GM06990 (cell line): ENCODE data around the gene TBC1D24.

Experiments used
- DNase-seq: peaks from one replicate; pipeline ENCODE4 v3.0.0-alpha.2; 2011; ENCODE audit not compliant: insufficient read length; ENCODE audit errors: extremely low read depth
- H3K27me3 ChIP-seq: replicated peaks from 2 replicates; pipeline ENCODE4 v1.6.0; 2011; ENCODE audit warnings: low read length; ENCODE audit not compliant: control insufficient read depth, insufficient read depth
- H3K36me3 ChIP-seq: 2 replicates; pipeline ENCODE4 v1.5.1; 2011; ENCODE audit warnings: low read length; ENCODE audit not compliant: control insufficient read depth, insufficient read depth
- H3K4me3 ChIP-seq: replicated peaks from 2 replicates; pipeline ENCODE4 v1.5.1; 2011; ENCODE audit warnings: low read depth, mild to moderate bottlenecking, control low read depth, low read length
- TF ChIP-seq, protein P1 (sequence below): IDR thresholded peaks from 2 replicates; pipeline ENCODE4 v1.5.1; 2011; ENCODE audit warnings: low read length, control low read depth, mild to moderate bottlenecking, inconsistent platforms; ENCODE audit not compliant: insufficient read depth, poor library complexity, severe bottlenecking

Gene TBC1D24

DNA sequence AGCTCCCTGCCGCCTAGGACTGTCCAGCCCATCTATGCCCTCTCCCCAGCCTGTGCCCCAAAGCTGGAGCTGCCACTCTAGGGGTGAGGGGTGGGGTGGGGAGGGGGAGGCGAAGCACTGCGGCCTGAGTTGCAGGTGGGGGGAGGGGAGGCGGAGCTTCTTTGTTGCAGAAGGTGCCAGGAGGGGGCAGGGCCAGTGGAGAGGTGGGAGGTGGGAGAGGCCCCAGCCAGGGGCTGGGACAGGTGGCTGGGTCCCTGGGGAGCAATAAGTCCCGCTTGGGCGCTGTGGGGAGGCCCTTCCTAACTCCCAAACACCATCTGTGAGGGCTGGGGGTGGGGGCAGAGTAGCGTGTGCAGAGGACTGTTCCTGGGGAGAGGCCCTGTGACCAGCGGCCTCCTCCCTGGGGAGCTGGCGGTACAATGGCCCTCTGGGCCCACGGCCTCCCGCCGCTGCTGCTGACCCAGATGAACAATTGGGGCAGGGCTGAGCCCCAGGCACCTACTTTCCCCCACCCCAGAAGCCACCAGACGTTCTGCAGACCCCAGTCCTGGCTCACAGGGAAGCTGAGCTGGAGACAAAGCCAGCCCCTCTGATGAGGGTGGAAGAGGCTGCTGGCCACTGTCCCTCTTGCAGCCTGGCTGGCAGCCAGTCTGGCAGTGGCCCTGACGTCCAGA lies 6.1 kb upstream of the TBC1D24 start:
- Histone ChIP-seq H3K27me3 (no peaks in the 10 kb centered on the region; the same call in 1 of the 2 replicates), H3K4me3 (peak overlapping the region; percentile 61), H3K36me3 (no peaks in the 10 kb centered on the region)
- TF ChIP-seq, protein P1, sequence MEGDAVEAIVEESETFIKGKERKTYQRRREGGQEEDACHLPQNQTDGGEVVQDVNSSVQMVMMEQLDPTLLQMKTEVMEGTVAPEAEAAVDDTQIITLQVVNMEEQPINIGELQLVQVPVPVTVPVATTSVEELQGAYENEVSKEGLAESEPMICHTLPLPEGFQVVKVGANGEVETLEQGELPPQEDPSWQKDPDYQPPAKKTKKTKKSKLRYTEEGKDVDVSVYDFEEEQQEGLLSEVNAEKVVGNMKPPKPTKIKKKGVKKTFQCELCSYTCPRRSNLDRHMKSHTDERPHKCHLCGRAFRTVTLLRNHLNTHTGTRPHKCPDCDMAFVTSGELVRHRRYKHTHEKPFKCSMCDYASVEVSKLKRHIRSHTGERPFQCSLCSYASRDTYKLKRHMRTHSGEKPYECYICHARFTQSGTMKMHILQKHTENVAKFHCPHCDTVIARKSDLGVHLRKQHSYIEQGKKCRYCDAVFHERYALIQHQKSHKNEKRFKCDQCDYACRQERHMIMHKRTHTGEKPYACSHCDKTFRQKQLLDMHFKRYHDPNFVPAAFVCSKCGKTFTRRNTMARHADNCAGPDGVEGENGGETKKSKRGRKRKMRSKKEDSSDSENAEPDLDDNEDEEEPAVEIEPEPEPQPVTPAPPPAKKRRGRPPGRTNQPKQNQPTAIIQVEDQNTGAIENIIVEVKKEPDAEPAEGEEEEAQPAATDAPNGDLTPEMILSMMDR, result no peak
- DNase-seq, result peak; percentile 72

GRCh38 chr16:2469399-2470233 lies 5.3 kb upstream of the TBC1D24 start:
- H3K4me3 ChIP-seq, result no peak overlapping the region
- no peak for DNase-seq
- no peaks in the 10 kb centered on the region; the same call in 1 of the 2 replicates for H3K27me3 ChIP-seq
- TF ChIP-seq, protein P1, result no peak
- no peaks in the 10 kb centered on the region for H3K36me3 ChIP-seq

DNA sequence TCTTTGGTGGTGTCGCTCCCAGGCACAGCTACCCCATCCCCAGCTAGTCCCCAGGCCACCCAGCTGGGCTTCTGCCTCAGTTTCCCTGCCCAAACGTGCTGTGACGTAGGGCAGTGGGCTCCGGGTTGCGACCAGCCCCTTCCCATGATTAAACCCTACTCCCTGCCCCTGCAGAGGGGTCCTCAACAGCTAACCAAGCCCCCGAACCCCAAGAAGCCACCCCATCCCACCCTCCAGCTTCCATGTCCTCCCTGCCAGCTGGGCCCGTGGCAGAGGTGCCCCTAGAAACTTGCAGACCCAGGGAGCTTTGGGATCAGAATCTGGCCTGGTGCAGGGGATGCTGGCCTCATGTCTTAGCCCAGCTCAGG lies 4.7 kb upstream of the TBC1D24 start:
- TF ChIP-seq, protein P1, result no peak
- DNase-seq, result no peak
- Histone ChIP-seq H3K27me3 (no peaks in the 10 kb centered on the region; the same call in 1 of the 2 replicates), H3K4me3 (no peak overlapping the region), H3K36me3 (no peaks in the 10 kb centered on the region)

DNA sequence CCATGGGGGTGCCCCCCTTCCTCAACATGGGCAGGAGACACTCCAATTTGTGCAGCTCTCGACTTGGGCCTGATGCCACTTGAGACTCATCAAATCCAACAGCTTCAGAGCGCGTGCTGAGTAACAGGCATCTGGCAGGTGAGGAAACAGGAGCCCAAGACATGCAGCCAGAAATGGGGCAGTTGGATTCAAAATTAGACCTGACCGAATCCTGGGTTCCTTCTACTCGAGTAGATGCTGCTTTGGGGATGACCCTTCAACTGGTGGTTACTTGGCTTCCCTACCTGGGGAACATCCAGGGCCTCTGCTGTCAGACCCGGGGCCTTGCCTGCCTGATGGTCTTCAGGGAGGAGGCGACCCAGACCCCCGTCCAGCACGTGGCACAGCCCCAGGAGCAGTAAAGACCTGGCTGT lies 4.3 kb upstream of the TBC1D24 start:
- TF ChIP-seq, protein P1, result no peak
- no peak overlapping the region for H3K4me3 ChIP-seq
- no peak for DNase-seq
- H3K27me3 ChIP-seq, result no peaks in the 10 kb centered on the region; the same call in 1 of the 2 replicates
- H3K36me3 ChIP-seq, result no peaks in the 10 kb centered on the region

DNA sequence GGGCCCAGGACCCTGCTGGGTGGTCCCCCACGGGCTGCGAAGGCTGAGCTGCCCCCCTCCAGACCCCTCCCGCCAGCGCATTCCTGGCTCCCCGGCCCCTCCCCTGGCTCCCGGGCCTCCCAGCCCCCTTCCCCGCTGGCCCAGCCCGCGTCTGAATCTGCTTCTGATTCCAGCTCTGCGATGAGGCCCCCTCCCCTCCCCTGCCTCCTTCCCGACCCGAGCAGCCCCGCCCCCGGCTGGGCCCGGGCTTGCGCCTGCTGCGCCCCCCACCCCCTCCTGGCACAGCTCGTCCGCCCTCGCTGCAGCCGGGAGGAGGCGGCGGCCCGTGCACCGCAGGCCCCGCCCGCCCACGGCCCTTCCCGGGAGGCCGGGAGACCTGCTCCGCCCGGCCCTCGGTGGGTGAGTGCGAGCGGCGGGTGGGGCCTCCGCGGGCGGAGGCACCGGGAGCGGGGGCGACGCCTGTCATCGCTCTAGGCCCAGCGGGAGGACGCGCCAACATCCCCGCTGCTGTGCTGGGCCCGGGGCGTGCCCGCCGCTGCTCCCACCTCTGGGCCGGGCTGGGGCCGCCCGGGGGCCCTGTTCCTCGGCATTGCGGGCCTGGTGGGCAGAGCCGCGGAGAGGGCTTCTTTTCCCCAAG lies 3.8 kb upstream of the TBC1D24 start, which contains the start of gene NTN3:
Gene NTN3, plus strand, starts transcription at position 282 of the 637 bp plus-strand sequence. CDS start 405 bp downstream, outside the sequence.
- no peaks in the 10 kb centered on the region for H3K36me3 ChIP-seq
- DNase-seq, result no peak
- no peak within 1 kb of the TSS for H3K4me3 ChIP-seq
- H3K27me3 ChIP-seq, result no peaks in the 10 kb centered on the region; the same call in 1 of the 2 replicates
- TF ChIP-seq, protein P1, result no peak
